GM18499 (cell line): ENCODE data around the gene UPP2.
A peak's percentile ranks its signal among the peaks of the same experiment; 100 is the strongest.

Experiments
- ATAC-seq: cut with Tn5 transposase; IDR thresholded peaks from one replicate; pipeline ENCODE4 v1.9.1; 2021; ENCODE audit warnings: moderate number of reproducible peaks; ENCODE audit not compliant: insufficient read depth, unreplicated experiment

UPP2 gene

GRCh38 chr2:158135096-158135495 lies 33.4 kb downstream of the UPP2 start:
- ATAC-seq, result no peak

GRCh38 chr2:158138255-158138654 lies 36.6 kb downstream of the UPP2 start:
- no peak for ATAC-seq

GRCh38 chr2:158140201-158140600 lies 38.5 kb downstream of the UPP2 start:
- no peak for ATAC-seq

DNA sequence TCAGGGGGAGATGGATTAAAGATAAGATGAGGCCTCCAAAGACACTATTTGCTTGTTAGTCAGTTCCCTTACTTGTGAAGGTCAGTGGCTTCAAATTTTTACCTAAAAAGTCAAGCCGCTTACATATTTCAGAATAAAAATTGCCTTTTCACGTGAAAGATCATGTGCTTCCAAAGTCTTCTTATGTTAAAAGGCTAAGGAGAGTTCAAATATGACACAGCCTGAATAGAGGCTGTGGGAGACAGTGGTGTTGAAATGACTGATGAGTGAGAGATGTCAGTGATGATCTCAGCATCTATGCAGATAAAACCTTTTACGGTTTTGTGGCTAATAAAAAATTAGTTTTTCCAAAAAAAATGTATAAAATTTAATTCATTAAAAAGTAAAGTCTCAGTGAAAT lies 40.5 kb downstream of the UPP2 start:
- ATAC-seq, result no peak

DNA sequence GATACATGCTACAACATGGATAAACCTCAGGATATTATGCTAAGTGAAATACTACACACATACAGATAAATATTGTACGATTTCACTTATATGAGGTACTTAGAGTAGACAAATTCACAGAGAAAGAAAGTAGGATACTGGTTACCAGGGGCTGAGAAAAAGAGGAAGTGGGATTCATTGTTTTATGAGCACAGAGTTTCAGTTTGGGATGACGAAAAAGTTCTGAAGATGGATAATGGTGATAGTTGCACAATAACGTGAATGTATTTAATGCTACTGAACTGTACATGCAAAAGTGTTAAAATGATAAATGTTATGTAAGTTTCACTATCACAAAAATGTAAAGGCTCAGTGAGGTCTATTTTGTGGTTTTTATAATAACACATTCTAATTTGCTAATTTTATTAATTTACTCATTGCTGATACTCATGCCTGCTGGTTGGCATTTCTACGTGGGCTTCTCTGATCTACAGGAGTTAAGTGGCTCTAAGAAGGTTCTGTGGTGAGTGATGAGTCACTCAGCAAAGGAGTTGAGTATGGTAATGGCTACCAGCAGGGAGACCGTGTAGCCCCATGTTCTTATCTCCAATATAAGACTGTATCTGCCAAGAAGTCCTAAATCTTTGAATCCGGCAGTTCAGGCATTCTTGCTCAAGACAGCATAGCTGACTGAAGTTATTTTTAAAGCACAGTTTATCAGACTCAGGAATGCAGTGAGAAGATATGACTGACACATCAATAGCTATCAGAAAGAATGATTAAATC lies 41.1 kb downstream of the UPP2 start:
- peak; percentile 41 for ATAC-seq

- ATAC-seq, result no peak
Measured at GRCh38 chr2:158143703-158144360, 42.2 kb downstream of the UPP2 start.

DNA sequence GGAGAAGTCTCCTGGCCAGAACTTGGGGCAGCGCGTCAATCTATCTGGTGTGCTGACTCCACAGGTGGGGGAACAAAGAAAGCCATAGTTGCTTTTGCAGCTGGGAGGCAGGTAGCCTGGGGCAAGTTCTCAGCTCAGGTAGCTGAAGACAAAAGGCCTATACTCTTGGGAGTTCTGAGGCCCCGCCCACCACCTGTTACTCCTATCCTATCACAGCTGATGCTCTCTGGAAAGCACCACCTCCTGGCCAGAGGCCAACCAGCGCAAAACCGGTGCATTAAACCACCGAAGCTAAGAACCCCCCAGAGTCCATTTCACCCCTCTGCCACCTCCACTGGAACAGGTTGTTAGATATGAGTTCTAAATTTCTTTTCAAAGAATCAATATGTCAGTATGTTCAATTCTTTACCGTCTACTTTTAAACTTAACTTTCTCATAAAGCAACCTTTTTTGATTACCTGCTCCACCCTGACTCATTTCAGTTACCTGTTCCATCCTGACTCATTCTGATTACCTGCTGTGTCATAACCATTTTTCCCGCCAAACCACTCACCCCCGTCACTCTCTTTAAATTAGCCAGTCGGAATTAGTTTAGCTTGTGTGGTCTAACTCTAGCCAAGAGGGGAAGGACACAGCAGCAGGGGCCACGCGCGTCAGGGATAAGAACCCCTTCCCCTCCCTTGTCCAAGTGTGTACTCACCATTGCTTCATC lies 43.4 kb downstream of the UPP2 start:
- ATAC-seq, result no peak

DNA sequence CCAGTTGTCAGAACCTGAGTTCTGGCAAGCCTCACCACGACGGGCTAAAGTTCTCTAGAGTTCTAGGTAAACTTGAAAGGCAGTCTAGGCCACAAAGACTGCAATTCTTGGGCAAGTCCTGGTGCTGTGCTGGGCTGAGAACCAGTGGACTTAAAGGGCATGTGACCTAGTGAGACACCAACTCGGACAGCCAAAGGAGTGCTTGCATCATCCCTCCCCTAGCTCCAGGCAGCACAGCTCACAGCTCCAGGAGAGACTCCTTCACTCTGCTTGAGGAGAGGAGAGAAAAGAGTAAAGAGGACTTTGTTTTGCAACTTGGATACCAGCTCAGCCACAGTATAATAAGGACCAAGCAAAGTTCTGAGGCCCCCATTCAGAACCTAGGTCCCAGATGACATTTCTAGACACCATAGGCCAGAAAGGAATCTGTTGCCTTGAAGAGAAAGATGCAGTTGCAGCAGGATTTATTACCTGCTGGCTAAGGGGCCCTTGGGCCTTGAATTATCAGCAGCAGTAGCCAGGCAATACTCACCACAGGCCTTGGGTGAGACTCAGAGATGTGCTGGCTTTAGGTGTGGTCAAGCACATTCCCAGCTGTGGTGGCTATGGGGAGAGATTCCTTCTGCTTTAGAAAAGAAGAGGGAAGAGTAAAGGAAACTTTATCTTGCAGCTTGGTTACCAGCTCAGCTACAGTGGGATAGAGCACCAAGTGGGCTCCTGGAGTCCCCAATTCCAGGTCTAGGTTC lies 51.8 kb downstream of the UPP2 start:
- ATAC-seq, result no peak

DNA sequence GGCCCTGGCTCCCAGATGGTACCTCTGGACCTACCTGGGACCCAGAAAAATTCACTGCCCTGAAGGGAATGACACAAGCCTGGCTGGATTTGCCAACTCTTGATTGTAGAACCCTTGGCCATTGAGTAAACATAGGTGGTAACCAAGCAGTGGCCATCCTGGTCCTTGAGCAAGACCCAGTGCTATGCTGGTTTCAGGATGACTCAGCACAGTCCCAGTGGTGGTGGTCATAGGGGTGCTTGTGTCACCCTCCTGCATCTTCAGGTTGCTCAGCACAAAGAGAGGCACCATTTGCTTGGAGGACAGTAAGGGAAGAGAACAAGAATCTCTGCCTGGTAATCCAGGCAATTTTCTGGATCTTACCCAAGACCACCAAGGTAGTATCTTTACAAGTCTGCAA lies 52.9 kb downstream of the UPP2 start:
- ATAC-seq, result no peak

DNA sequence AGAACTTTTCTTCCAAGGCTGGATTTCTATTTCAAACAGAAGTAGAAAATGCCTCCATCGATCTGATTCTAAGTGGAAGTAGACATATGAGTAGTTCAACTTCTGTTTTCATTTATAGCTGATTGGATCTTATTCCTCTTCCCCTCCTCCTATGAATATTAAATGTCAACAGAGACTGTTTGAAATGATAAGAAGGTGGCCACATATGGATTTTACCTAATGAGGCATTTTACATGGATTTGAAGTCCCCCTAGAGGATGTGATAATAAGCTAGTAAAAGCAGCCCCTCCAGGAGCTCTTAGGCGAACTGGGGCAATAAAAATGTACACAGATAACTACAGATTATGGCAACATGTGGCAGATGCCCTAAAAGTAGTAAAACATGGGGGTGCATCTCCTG lies 71.0 kb downstream of the UPP2 start:
- ATAC-seq, result no peak

DNA sequence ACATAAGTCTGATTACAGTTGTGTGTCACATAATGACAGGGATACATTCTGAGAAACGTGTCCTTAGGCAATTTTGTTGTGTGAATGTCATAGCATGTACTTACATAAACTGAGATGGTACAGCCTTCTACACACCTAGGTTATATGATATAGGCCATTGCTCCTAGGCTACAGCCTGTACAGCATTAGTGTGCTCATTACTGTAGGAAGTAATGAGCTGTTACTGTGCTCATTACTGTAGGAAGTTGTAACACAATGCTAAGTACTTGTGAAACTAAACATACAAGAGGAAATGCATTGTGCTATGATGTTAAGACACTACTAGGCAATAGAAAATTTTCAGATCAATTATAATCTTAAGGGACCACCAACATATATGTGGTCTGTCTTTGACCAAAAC lies 72.8 kb downstream of the UPP2 start:
- no peak for ATAC-seq

DNA sequence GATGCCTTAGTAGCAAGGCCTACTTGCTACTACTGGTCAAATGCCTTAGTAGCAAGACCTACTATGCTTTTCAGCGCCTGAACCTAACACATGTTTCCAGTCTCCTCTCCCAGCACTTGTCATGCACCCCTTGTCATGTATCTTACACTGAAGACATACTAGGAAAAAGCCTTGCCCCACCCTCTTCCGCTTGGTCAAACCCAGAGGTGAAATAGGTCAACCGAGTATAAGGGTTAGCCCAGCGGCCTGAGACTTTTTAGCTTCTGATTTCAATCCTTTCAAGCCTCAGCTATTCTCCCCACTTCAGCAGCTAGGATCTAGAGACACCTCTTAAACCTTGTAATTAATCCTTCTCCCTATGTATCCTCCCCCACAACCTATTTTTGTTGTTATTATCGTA lies 73.3 kb downstream of the UPP2 start:
- ATAC-seq, result no peak

GRCh38 chr2:158178646-158179045 lies 77.0 kb downstream of the UPP2 start:
- ATAC-seq, result no peak

GRCh38 chr2:158179660-158180059 lies 78.0 kb downstream of the UPP2 start:
- no peak for ATAC-seq

DNA sequence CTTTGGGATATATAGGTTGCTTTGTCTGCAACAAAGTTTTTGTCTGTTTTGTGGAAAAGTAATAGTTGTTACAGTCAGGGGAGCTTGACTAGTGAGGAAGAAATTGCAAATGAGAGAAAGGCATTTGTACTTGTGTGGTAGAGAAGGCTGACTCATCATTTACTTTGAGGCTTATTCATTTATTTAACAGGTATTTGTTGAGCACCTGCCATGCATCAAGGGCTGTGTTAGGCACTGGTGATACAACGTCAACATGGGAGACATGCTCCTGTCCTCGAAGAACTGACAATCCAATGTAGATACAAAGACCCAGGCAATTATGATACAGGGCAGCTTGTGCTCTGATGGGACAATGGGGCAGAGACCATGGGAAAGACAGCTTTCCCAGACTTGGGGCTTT lies 79.5 kb downstream of the UPP2 start:
- ATAC-seq, result no peak

GRCh38 chr2:158182676-158183295 lies 81.1 kb downstream of the UPP2 start:
- no peak for ATAC-seq

DNA sequence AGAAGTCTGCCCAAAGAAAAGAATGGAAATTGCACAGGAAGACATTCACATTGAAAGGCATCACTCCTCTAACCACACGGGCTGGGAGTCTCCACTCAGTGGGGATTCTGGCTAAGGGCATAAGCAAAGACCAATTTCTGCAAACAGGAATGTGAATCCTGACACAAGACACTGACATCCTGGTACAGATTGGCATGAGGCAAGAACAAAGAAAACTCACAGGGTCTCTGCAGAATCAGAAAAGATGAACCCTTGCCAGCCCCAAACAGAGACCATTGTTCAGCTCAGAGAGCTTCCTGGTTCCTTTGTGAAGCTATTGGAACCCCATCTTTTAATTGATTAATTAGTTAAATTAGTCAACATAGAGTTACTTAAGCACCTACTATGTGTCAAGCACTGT lies 82.3 kb downstream of the UPP2 start:
- ATAC-seq, result no peak

GRCh38 chr2:158184556-158185343 lies 83.1 kb downstream of the UPP2 start:
- ATAC-seq, result no peak
